G401 (cell line): ENCODE measurements around the gene CASR. TPM values are rescaled to one million over a fixed set of nuclear protein-coding genes. Genes with fewer than 3 reads are reported as not detected.

Source experiments
- DNase-seq: peaks from one replicate; pipeline ENCODE4 v3.0.0-alpha.2; 2015; ENCODE audit warnings: low spot score
- in situ Hi-C: cut with HindIII; loops from 2 replicates; pipeline ENCODE4 v1.10.0; 2016; ENCODE audit warnings: low sequenced_read_pairs, mixed read lengths
- total RNA-seq: library from RNA; depleted of rRNA; stranded (reverse); fragments of >200 nt; shearing (Covaris generic); gene quantifications from 2 replicates; pipeline ENCODE4 v1.2.3, GENCODE V29; 2014

The CASR gene
- total RNA-seq, 1 experiment from 2014 or later = not detected

GRCh38 chr3:122298239-122298638 is 114.8 kb downstream of the CASR start:
- no peak for DNase-seq
- in situ Hi-C loops = no loop called here

DNA sequence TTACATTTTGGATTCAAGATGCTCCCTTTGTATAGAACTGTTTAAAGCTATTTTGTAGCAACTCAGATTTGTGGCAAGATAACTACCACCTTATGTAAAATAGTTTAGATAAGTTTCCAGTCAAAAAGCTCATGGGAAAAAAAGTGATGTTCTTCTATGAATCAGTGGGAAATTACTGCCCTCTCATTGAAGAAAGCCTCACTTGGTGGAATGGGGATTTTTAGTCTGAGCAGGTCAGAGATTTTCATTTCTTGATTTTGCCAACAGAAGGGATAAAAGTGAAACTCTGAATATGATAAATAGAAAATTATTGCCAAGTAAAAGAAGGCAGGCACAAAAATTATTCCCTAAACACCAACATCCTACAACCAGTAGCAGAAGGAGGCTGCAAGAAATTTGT is 115.7 kb downstream of the CASR start:
- no peak for DNase-seq
- in situ Hi-C loops = no loop called here

- no peak for DNase-seq
- in situ Hi-C loops = no loop called here
Observed at GRCh38 chr3:122299872-122300460, 116.5 kb downstream of the CASR start.

DNA sequence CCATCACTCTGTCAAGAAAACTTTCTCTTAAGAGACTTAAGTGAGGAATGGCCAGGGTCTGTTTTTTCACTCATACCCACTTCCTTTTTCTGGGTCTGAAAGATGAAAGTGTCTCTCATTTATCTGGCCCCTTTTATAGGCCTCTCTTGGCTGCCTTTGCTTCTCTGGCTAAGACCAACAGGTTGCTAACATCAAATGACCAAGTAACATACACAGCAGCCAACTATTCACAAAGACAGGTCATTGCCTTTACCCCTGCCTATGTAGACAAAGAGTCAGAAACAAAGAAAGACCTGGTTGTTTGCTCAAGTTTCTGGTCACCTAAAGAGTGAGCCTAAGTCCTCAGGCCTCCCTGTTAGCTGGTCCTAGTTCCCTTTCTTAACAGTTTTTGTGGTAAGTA is 117.6 kb downstream of the CASR start:
- in situ Hi-C loops = no loop called here
- DNase-seq = no peak

GRCh38 chr3:122305818-122306621 is 122.6 kb downstream of the CASR start:
- in situ Hi-C loops = no loop called here
- no peak for DNase-seq

DNA sequence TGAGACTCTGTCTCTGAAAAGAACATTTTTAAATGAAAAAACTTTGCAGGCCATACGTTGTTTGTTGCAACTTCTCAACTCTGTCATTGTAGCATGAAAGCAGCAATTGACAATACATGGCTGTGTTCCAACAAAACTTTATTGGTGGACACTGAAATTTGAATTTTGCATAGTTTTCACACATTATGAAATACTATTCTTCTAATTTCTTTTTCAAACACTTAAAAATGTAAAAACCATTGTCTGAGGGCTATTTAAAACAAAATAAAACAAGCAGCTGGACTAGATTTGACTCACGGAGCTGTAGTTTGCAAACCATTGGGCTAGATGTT is 123.1 kb downstream of the CASR start:
- in situ Hi-C loops = no loop called here

GRCh38 chr3:122307094-122307687 is 123.7 kb downstream of the CASR start:
- no peak for DNase-seq
- in situ Hi-C loops = no loop called here

More for the DNA sequence above, 123.1 kb downstream of the CASR start:
- DNase-seq = no peak

GRCh38 chr3:122307976-122308375 is 124.5 kb downstream of the CASR start:
- in situ Hi-C loops = no loop called here
- no peak for DNase-seq

DNA sequence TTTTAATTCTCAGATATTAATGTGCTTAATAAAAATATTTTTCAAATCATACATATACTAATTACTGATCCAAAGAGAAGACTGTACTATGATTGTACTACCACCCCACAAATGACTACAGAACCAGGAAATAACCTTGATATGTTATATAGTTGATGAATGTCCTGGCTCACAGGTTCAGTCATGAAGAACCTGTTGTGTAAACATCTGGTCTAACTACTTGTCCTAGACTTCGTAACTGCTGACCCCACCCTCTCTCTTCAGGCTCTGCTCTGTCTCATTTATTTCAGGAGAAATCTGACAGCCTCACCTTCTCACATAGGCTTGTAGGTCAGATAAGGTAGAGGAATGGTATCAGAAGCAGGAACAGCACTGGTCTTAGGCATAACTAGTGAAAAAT is 126.9 kb downstream of the CASR start:
- DNase-seq = no peak
- in situ Hi-C loops = no loop called here

DNA sequence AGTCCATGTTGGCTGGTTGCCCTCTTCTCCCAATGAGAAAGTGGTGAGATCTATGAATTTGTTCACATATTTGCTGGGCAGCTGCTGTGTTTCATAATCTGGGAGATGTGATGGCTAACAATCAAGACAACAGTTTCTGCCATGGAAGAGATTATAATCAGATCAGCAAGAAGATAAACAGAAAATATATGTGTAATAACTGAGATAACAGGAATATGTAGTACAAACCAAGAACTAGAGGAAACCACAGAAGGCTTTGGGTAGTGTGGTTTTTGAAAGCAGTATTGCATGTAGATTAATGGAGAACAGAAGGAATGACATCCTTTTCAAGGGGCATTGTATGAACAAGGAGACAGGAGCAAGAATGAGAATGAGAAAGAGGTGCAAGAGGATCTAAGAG is 129.4 kb downstream of the CASR start:
- DNase-seq = no peak
- in situ Hi-C loops = no loop called here

- DNase-seq = no peak
- in situ Hi-C loops = no loop called here
Observed at GRCh38 chr3:122313281-122313680, 129.8 kb downstream of the CASR start.

GRCh38 chr3:122314228-122314876 is 130.9 kb downstream of the CASR start:
- DNase-seq = no peak
- in situ Hi-C loops = no loop called here

GRCh38 chr3:122315619-122316018 is 132.2 kb downstream of the CASR start:
- in situ Hi-C loops = no loop called here
- DNase-seq = no peak

- in situ Hi-C loops = no loop called here
- DNase-seq = no peak
Observed at GRCh38 chr3:122316368-122316767, 132.9 kb downstream of the CASR start.

- in situ Hi-C loops = no loop called here
- DNase-seq = no peak
Observed at GRCh38 chr3:122318620-122319019, 135.2 kb downstream of the CASR start.

DNA sequence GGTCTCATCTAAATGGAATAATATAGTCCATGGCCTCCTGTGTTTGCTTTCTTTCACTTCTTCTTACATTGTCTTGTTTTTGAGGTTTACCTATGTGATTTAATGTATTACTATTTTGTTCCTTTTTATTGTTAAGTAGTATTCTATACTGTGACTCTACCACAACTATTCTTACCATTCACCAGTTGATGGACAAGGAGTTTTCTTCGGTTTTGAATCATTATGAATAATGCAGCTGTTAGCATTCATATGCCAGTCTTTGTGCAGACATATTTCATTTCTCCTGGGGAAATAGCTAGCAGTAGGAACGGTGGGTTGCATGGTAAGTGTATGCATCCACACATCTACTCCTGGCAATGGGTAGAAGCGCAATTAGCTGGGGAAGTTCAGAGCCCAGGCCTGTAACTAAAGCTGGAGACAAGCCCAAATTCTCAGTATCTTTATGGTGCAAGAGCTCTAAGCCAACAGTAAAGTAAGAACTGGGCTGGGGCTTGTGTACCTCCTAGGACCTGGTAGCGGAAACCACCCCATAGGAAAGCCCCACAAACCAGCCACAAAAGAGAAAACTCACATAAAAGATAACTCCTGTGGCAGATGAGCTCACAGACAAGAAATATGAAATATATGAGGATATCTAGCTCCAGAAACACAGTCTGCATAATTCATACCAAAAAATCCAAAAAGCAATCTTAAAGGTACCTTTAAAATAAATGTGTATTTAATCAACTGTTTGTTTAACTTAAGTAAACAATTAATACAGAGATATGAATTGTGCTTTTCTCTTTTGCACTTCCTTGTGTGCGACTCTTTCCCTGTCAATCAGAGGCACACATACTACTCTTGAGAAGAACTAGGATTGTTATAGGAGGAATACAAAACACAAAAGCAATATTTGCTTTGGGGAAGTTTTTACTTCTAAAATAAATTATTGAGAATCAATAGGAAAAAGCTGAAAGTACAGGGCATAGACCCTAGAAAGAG is 138.9 kb downstream of the CASR start:
- DNase-seq = no peak
- in situ Hi-C loops = no loop called here

GRCh38 chr3:122324871-122325323 is 141.4 kb downstream of the CASR start, which contains the start of gene CSTA:
CSTA (plus strand) TSS chr3:122325248; CDS start chr3:122325293, 45 bp downstream.
- in situ Hi-C loops = no loop called here
- DNase-seq = no peak

DNA sequence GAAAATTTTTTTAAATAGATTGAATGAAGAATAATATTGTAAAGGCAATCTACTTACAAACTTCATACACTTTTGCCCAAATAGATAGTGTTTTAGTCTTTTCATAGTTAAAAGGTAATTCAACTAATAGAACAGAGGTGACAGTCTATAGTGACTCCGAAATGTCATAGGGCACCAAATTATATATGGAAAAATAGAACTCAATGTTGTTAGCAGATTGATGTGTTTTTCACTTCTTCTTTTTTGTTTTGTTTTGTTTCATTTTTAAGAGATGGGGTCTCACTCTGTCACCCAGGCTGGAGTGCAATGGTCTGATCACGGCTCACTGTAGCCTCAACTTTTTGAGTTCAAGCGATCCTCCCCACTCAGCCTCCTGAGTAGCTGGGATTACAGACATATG is 142.3 kb downstream of the CASR start:
- in situ Hi-C loops = no loop called here
- no peak for DNase-seq

DNA sequence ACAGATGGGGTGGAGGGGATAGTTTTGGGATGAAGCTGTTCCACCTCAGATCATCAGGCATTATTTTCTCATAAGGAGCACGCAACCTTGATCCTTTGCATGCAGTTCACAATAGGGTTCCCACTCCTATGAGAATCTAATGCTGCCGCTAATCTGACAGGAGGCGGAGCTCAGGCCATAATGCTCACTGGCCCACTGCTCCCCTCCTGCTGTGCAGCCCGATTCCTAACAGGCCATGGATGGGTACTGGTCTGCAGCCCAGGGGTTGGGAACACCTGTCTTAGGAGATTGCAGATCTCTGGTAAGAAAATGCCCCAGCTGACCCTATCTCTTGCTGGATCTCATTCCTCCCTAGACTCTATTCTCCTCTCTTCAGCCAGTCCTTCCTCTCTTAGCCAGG is 148.4 kb downstream of the CASR start:
- no peak for DNase-seq
- in situ Hi-C loops = no loop called here
